ENCODE data around the gene KCNA4.
A peak's percentile ranks its signal among the peaks of the same experiment; 100 is the strongest.
"Not testable (repeated sequence)": the region's sequence is repeated elsewhere in the genome, so short reads cannot be mapped to it uniquely, and the experiment has no call there.

Gene KCNA4

DNA sequence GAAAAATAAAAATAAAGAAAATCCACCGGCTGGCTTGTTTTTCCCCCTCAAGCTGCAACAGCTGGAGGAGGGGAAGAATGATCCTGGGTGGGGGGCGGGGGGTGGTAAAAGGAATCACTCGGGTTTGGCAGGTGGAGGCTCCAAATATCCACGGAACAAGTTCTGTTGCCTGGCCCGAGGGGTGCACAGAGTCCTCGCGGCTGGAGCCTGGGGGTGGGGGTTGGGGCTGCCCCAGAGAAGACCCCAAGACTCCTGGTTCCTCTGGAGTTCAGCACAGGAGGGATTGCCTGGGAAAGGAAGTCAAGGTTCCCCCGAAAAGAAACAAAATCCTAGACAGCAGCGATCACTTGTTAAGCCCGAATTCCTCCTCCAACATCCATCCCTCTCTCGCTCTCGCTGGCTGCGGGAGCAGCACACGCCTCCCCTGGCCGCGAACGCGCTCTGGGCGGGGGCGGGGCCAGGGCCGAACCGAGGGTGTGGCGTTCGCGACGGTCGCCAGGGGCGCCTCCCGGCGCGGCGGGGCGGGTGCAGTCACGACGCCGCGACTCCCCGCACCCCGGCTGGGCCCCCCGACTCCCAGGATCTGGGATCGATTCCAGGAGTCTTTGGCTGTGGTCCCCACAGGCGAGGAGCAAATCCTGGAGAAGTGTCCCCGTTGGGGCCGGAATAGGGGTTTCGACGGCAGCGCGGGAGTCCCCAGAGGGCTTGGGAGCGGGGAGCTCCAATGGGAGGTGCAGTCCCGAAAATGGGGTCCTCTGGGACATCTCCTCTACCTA is at the start of gene KCNA4:
Gene KCNA4, minus strand, starts transcription at position 443 of the 776 bp plus-strand sequence. CDS start 4,352 bp downstream, outside the sequence.
- no peak for DNase-seq

GRCh38 chr11:30062103-30062502 is 45.3 kb upstream of the KCNA4 start:
- DNase-seq: no peak

DNA sequence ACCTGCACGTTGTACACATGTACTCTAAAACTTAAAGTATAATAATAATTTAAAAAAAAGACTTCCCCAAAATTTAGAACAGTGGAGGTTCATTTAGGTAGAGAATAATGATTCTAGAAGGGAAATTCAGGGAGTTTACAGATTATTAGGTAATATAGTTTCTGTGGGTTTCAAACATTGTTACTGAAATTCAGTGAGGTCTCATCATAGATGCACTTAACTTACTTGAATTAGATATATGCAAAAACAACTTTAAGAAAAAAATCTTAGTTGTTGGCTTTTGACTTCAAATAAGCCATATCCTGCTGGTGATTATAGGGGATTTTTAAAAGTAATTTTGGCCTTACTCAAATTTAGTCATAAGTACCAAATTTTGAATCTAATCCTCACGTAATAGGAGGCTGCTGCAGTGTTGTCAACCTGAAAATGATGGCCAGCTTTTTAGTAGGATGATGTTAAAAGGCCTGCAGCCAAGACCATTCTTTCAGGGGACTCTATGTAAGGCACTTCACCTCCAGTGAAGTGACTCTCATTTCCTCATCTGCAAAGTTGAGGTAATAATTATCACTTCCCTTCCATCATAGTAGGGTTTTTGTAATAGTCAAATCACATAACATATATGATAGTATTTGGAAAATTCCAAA is 42.5 kb upstream of the KCNA4 start:
- no peak for DNase-seq

DNA sequence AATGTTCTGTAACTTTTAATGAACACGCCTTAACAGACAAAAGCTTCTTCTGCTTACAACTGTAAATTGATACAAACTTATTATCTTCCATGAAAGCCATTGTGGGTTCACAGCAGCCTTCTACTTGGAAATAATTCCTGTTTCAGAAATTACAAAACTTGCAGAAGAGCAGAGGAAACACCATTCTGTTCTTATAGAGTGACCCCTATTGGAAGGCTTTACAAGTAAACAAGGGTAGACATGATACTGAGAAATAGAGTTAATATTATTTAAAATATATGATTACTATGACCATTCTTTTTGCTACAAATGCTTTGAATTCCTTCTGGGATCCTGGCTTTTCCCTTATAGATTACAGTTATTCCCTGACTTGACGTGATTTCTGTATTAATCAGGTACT is 32.4 kb upstream of the KCNA4 start:
- no peak for DNase-seq

- no peak for DNase-seq
Observed at GRCh38 chr11:30046578-30046945, 29.7 kb upstream of the KCNA4 start.

- peak; percentile 26 for DNase-seq
Observed at GRCh38 chr11:30045921-30046577, 29.2 kb upstream of the KCNA4 start.

DNA sequence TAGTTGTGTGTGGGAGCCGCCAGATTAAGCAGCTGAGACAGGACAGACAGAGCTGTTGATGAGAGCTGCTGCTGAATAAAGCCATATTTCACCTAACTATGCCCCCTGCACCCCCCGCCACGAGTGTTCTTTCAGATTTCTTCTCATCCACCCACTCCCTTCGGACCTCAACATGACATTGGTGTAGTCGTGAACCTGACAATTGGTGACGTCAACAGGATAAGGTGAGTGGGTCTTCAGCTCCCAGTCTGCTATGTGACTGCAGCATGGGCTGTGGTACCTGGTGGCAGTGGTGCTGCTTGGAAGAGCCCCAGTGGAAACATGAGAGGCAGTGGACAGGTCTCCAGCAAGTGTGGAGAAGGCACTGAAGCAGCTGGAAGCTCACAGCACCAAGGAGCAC is 28.3 kb upstream of the KCNA4 start:
- no peak for DNase-seq

GRCh38 chr11:30041171-30041570 is 24.3 kb upstream of the KCNA4 start:
- DNase-seq: no peak

DNA sequence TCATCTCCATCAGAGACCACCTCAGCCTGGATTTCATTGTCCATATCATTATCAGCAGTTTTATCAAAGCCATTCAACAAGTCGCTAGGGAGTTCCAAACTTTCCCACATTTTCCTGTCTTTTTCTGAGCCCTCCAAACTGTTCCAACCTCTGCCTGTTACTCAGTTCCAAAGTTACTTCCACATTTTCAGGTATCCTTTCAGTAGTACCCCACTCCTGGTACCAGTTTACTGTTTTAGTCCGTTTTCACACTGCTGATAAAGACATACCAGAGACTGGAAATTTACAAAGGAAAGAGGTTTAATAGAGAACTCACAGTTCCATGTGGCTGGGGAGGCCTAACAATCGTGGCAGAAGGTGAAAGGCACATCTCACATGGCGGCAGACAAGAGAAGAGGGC is 17.9 kb upstream of the KCNA4 start:
- DNase-seq: not testable (repeated sequence)

DNA sequence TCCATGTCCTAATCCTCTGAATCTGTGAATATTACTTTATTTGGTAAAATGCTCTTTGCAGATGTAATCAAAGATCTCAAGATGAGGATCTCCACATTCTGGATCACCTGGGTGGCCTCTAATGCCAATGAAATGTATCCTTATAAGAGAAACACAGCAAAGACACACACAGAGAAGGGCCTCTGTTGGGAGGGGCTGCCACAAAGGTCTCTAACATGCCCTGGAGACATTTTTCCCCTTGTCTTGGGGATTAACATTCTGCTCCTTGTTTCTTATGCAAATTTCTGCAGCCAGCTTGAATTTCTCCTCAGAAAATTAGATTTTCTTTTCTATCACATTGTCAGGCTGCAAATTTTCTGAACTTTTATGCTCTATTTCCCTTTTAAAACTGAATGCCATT is 17.3 kb upstream of the KCNA4 start:
- DNase-seq: not testable (repeated sequence)

DNA sequence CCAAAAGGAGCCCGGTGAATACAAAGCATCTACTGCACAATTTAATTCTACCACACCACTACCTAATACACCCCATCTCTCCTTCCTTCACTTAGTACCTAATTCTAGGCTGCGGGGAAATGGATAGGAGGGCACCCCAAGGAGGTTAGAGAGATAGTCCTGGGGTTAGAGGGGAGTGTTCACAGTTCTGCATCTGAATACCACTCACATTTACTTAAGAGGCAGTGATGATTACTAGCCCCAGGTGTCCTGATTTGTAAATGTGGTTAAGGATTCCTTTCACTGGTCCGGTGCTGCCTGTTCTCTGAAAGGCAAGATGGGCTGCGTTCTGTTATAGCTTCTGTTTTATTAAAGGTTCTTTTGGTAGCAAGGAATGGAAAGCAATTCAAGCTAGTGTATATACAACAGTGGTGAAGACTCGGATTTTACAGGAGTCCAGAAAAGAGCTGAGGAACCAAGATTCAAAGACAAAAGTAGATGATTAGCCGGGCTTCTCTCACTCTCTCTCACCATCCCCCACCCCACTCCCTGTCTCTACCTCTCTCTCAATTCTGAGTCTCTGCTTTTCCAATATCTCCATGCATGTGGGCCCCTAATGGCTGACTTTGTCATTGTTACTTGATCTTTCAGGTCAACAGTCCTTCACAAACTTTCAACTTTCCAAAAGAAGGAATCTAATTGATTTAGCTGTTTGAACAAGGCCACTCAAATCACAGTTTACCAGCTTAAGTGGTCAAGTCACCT is 8.7 kb upstream of the KCNA4 start:
- no peak for DNase-seq

- no peak for DNase-seq
Observed at GRCh38 chr11:30023074-30023473, 6.2 kb upstream of the KCNA4 start.

DNA sequence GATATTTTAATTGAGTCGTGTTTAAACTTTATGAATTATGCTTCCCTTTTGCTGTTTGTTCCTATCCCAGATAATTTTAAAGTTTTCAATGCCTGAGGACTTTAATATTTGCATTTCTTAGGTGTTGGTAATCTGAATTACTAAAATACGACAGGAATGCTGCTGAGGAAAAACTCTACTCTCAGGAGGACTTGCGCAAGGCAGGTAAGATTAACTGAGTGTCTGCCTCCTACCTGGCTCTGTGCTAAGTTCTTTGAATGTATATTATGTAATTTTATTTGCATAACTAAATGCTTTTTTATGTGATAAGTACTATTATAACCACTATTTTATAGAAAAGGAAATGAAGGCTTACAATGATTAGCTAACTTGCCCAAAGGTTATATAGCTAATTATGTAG is 2.7 kb upstream of the KCNA4 start:
- no peak for DNase-seq

DNA sequence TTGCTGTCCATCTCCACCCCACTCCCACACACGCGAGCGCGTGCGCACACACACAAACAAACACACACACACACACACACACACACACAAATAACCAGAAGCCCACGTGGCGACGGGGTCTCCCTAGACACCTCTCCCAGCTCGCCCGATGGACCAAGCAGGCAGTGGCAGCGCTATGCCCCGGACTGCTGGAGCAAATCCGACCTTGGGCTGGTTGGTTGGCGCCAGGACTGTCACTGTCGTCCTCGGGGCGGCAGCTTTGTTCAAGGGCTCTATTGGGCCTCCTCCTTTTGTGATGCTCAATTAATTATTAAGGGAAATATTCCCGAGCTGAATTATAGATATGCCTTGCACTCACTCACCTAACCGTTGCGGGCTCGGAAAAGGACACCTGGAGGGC is 1.7 kb upstream of the KCNA4 start:
- DNase-seq: no peak

DNA sequence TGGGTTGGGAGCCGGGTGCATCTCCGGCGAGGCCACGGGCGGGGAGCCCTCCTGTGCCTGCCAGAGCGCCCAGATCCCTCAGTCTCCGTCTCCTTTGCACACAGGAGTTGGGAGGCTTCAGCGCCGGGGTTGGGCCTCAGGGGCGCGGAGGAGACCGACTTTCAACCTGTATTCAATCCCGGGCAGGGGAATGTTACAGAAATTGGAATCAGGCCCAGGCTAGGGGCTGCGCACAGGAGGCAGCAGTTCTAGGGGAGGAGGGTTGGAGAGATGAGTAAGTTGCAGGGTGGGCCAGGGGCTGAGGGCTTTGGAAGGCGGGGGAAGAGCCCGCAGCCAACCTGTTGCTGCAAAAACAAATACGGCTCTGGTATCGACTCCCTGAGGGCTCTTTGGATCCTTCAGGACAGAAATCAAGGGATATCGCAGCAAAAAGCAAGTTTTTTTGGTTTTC is 640 bp upstream of the KCNA4 start:
- DNase-seq: no peak

GRCh38 chr11:30015725-30016412 is 961 bp downstream of the KCNA4 start:
- DNase-seq: no peak

GRCh38 chr11:30012346-30012745 is 4.5 kb downstream of the KCNA4 start:
- no peak for DNase-seq

GRCh38 chr11:30009060-30009459 is 7.8 kb downstream of the KCNA4 start:
- DNase-seq: no peak

- DNase-seq: no peak
Observed at GRCh38 chr11:30006876-30007275, 10.0 kb downstream of the KCNA4 start.

GRCh38 chr11:30002157-30002785 is 14.6 kb downstream of the KCNA4 start:
- DNase-seq: no peak

DNA sequence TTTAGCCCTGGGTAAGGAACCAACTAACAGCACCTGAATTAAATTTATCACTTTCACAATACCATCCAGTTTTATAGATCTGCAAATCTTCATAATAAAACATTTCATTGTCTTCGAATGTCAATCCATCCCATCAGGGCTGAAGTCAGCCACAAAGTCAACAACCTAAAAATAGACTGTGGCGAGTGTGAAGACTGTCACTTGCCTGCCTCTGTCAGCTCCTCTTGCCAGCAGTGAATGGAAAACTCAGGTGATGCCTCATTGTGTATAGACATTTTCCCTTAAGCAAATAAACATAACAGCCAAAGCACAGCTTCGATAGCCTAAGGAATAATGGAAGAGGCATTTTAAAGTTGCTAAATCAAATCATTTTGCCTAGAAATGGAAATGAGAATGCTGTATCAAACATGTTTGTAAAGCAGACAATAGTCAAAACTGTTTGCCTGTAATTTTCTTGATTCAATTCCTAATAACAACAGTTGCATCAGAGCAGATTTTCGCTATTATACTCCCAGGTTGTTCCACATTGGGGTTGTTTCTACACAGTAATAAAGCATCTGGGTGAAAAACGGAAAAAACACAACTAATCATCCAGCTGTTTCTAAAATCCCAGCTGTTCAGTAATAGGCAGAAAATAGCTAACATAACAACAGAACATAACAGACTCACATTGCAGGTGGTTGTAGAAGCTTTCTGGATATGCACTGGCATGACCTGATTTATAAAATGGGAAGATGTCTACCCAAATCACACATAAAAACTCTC is 15.7 kb downstream of the KCNA4 start:
- no peak for DNase-seq
